HEK293T (cell line): ENCODE data around the gene ZNF385B.

ENCODE experiments used
- CTCF ChIA-PET: fragments of 350-600 bp; formaldehyde crosslinking; extraction: SDS; loops from one replicate; lab custom pipeline; 2021; ENCODE audit warnings: antibody characterized with exemption, inconsistent platforms; lab: Yijun Ruan, JAX
- POLR2A ChIA-PET: fragments of 350-600 bp; formaldehyde crosslinking; extraction: SDS; loops from one replicate; lab custom pipeline; 2020; ENCODE audit warnings: antibody characterized with exemption, inconsistent platforms; lab: Yijun Ruan, JAX
- DNase-seq: peaks from one replicate; pipeline ENCODE4 v3.0.0; 2012; ENCODE audit warnings: mixed read lengths; ENCODE audit errors: extremely low spot score
- ARNT ChIP-seq: fragments of 450-650 bp; IDR thresholded peaks from 2 replicates; pipeline ENCODE4 v1.6.1; 2017; ENCODE audit warnings: mild to moderate bottlenecking
- BHLHE40 ChIP-seq: fragments of 450-650 bp; IDR thresholded peaks from 2 replicates; pipeline ENCODE4 v1.6.1; 2016; ENCODE audit warnings: mild to moderate bottlenecking, moderate library complexity, borderline replicate concordance
- CTBP1 ChIP-seq: fragments of 450-650 bp; IDR thresholded peaks from 2 replicates; pipeline ENCODE4 v1.6.1; 2016; ENCODE audit warnings: borderline replicate concordance
- ELF4 ChIP-seq: fragments of 450-650 bp; IDR thresholded peaks from 2 replicates; pipeline ENCODE4 v1.6.1; 2017; ENCODE audit warnings: antibody characterized with exemption
- FOXA1 ChIP-seq: fragments of 450-650 bp; IDR thresholded peaks from 2 replicates; pipeline ENCODE4 v1.6.1; 2016; ENCODE audit warnings: mild to moderate bottlenecking
- FOXK2 ChIP-seq: fragments of 450-650 bp; IDR thresholded peaks from 2 replicates; pipeline ENCODE4 v1.6.1; 2016; ENCODE audit warnings: mild to moderate bottlenecking
- FOXM1 ChIP-seq: fragments of 450-650 bp; IDR thresholded peaks from 2 replicates; pipeline ENCODE4 v1.6.1; 2017; ENCODE audit warnings: mild to moderate bottlenecking, borderline replicate concordance
- HDGF ChIP-seq: fragments of 450-650 bp; IDR thresholded peaks from 2 replicates; pipeline ENCODE4 v1.6.1; 2017; ENCODE audit warnings: antibody characterized with exemption, borderline replicate concordance
- L3MBTL2 ChIP-seq: fragments of 450-650 bp; conservative IDR thresholded peaks from 2 replicates; pipeline ENCODE4 v1.6.1; 2016; ENCODE audit warnings: mild to moderate bottlenecking
- LEF1 ChIP-seq: fragments of 450-650 bp; IDR thresholded peaks from 2 replicates; pipeline ENCODE4 v1.6.1; 2017; ENCODE audit warnings: mild to moderate bottlenecking, borderline replicate concordance
- NFRKB ChIP-seq: fragments of 450-650 bp; IDR thresholded peaks from 2 replicates; pipeline ENCODE4 v1.6.1; 2016; ENCODE audit warnings: mild to moderate bottlenecking, moderate library complexity
- SP1 ChIP-seq: fragments of 450-650 bp; IDR thresholded peaks from 2 replicates; pipeline ENCODE4 v1.6.1; 2017
- SUZ12 ChIP-seq: fragments of 450-650 bp; IDR thresholded peaks from 2 replicates; pipeline ENCODE4 v1.6.1; 2016; ENCODE audit warnings: mild to moderate bottlenecking
- TARDBP ChIP-seq: fragments of 450-650 bp; IDR thresholded peaks from 2 replicates; pipeline ENCODE4 v1.6.1; 2016
- ZNF384 ChIP-seq: fragments of 450-650 bp; IDR thresholded peaks from 2 replicates; pipeline ENCODE4 v1.6.1; 2016
- TF ChIP-seq, protein P1 (sequence below): fragments of 450-650 bp; IDR thresholded peaks from 2 replicates; pipeline ENCODE4 v1.6.1; 2016

The ZNF385B gene

GRCh38 chr2:179513181-179513580 lies 348.2 kb downstream of the ZNF385B start:
- CTCF ChIA-PET: no interaction called here
- TF ChIP-seq FOXM1 (no peak), SUZ12 (no peak), FOXA1 (no peak), LEF1 (no peak), CTBP1 (no peak), SP1 (no peak), ZNF384 (no peak), FOXK2 (no peak), L3MBTL2 (no peak), ARNT (no peak), HDGF (no peak), TARDBP (no peak), ELF4 (no peak), NFRKB (no peak), BHLHE40 (no peak)
- TF ChIP-seq, protein P1, sequence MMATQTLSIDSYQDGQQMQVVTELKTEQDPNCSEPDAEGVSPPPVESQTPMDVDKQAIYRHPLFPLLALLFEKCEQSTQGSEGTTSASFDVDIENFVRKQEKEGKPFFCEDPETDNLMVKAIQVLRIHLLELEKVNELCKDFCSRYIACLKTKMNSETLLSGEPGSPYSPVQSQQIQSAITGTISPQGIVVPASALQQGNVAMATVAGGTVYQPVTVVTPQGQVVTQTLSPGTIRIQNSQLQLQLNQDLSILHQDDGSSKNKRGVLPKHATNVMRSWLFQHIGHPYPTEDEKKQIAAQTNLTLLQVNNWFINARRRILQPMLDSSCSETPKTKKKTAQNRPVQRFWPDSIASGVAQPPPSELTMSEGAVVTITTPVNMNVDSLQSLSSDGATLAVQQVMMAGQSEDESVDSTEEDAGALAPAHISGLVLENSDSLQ: no peak

GRCh38 chr2:179512281-179513035 lies 349.0 kb downstream of the ZNF385B start:
- DNase-seq: no peak
- ChIA-PET POLR2A (no interaction called here), CTCF (no interaction called here)
- TF ChIP-seq ARNT (no peak), L3MBTL2 (no peak), SP1 (no peak), CTBP1 (no peak), HDGF (no peak), TARDBP (no peak), FOXM1 (no peak), ELF4 (no peak), FOXK2 (no peak), LEF1 (no peak), NFRKB (no peak), ZNF384 (no peak), SUZ12 (no peak), BHLHE40 (no peak), FOXA1 (no peak)

More at GRCh38 chr2:179513181-179513580, 348.2 kb downstream of the ZNF385B start:
- no peak for DNase-seq
- POLR2A ChIA-PET: no interaction called here

GRCh38 chr2:179511105-179511789 lies 350.2 kb downstream of the ZNF385B start:
- no peak for DNase-seq
- ChIA-PET CTCF (no interaction called here), POLR2A (no interaction called here)
- TF ChIP-seq HDGF (no peak), SUZ12 (no peak), BHLHE40 (no peak), TARDBP (no peak), NFRKB (no peak), CTBP1 (no peak), L3MBTL2 (no peak), FOXA1 (no peak)

- TF ChIP-seq FOXM1 (no peak), FOXK2 (no peak), BHLHE40 (no peak), ELF4 (no peak), CTBP1 (no peak), FOXA1 (no peak), LEF1 (no peak), NFRKB (no peak), HDGF (no peak), ARNT (no peak), L3MBTL2 (no peak), SP1 (no peak), ZNF384 (no peak)
- TF ChIP-seq, protein P1: no peak
- DNase-seq: no peak
- ChIA-PET POLR2A (no interaction called here), CTCF (no interaction called here)
These were observed 366.1 kb downstream of the ZNF385B start for GRCh38 chr2:179495315-179495714.

DNA sequence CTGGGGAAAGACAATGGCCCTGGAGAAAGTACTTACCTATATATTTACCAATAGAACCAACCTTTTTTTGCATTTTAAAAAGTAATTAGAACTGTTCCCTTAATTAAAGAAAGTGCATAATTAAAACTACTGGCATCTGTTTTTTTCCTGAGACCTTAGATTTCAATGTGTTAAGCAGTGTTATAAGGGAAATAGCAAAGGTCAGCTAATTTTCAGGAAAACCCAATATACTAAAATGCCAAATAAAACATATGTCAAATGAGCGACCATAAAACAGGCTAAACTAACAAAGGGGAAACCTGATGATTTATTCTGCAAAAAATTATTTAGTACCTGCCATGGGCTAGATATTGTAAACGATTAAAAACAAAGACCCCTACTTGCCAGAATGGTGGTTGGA lies 372.8 kb downstream of the ZNF385B start:
- no peak for DNase-seq
- CTCF ChIA-PET: no interaction called here
- TF ChIP-seq HDGF: no peak
- TF ChIP-seq SP1: no peak
- TF ChIP-seq TARDBP: no peak
- TF ChIP-seq L3MBTL2: no peak
- no peak for TF ChIP-seq FOXA1
- no peak for TF ChIP-seq BHLHE40
- no peak for TF ChIP-seq NFRKB
- no peak for TF ChIP-seq SUZ12
- POLR2A ChIA-PET: no interaction called here

- TF ChIP-seq SUZ12 (no peak), TARDBP (no peak), L3MBTL2 (no peak), ELF4 (no peak), SP1 (no peak), BHLHE40 (no peak), ARNT (no peak), LEF1 (no peak), ZNF384 (no peak), CTBP1 (no peak), HDGF (no peak)
- TF ChIP-seq, protein P1: no peak
- ChIA-PET POLR2A (no interaction called here), CTCF (interaction anchor here (0.7 kb wide), 1 partner anchor 235 kb away, joined by 3 read pairs; no protein-coding TSS in a partner anchor)
- no peak for DNase-seq
These were observed 374.2 kb downstream of the ZNF385B start for GRCh38 chr2:179487010-179487731.
